HG03521 (cell line): ENCODE measurements around the gene DIP2B.
"Not testable (repeated sequence)": the region's sequence is repeated elsewhere in the genome, so short reads cannot be mapped to it uniquely, and the experiment has no call there.

Experiments
- ATAC-seq: cut with Tn5 transposase; IDR thresholded peaks from one replicate; pipeline ENCODE4 v1.9.1; 2021; ENCODE audit warnings: mild to moderate bottlenecking, moderate library complexity; ENCODE audit not compliant: unreplicated experiment

The DIP2B gene

GRCh38 chr12:50546441-50547318 is 41.9 kb downstream of the DIP2B start:
- ATAC-seq = no peak

GRCh38 chr12:50547742-50548141 is 43.0 kb downstream of the DIP2B start:
- no peak for ATAC-seq

- no peak for ATAC-seq
Measured at GRCh38 chr12:50549885-50550284, 45.1 kb downstream of the DIP2B start.

GRCh38 chr12:50550530-50551223 is 45.9 kb downstream of the DIP2B start:
- no peak for ATAC-seq

GRCh38 chr12:50551866-50552265 is 47.1 kb downstream of the DIP2B start:
- no peak for ATAC-seq

GRCh38 chr12:50554651-50555050 is 49.9 kb downstream of the DIP2B start:
- no peak for ATAC-seq

GRCh38 chr12:50555471-50555885 is 50.7 kb downstream of the DIP2B start:
- ATAC-seq = no peak

- ATAC-seq = no peak
Measured at GRCh38 chr12:50556273-50556672, 51.5 kb downstream of the DIP2B start.

- ATAC-seq = not testable (repeated sequence)
Measured at GRCh38 chr12:50556796-50557195, 52.0 kb downstream of the DIP2B start.

- ATAC-seq = no peak
Measured at GRCh38 chr12:50557421-50557820, 52.6 kb downstream of the DIP2B start.

- no peak for ATAC-seq
Measured at GRCh38 chr12:50558970-50559369, 54.2 kb downstream of the DIP2B start.

GRCh38 chr12:50562520-50563433 is 58.0 kb downstream of the DIP2B start:
- no peak for ATAC-seq

GRCh38 chr12:50563434-50563787 is 58.6 kb downstream of the DIP2B start:
- ATAC-seq = no peak

- ATAC-seq = no peak
Measured at GRCh38 chr12:50564237-50564947, 59.6 kb downstream of the DIP2B start.

- no peak for ATAC-seq
Measured at GRCh38 chr12:50564948-50565297, 60.1 kb downstream of the DIP2B start.

GRCh38 chr12:50566066-50566465 is 61.3 kb downstream of the DIP2B start:
- ATAC-seq = no peak

GRCh38 chr12:50567926-50568325 is 63.1 kb downstream of the DIP2B start:
- ATAC-seq = no peak

- ATAC-seq = no peak
Measured at GRCh38 chr12:50568338-50569091, 63.7 kb downstream of the DIP2B start.

GRCh38 chr12:50569321-50569720 is 64.5 kb downstream of the DIP2B start:
- no peak for ATAC-seq

GRCh38 chr12:50569876-50570275 is 65.1 kb downstream of the DIP2B start:
- no peak for ATAC-seq
